GM11168 (cell line): ENCODE data around the gene SFTA2.
"Not testable (repeated sequence)": the region's sequence is repeated elsewhere in the genome, so short reads cannot be mapped to it uniquely, and the experiment has no call there.

ENCODE experiments used
- in situ Hi-C: fragments of 300-500 bp; cut with MboI; formaldehyde crosslinking; loops from one replicate; pipeline ENCODE4 v1.12.0; 2022; ENCODE audit warnings: low sequenced_read_pairs; ENCODE audit not compliant: unreplicated experiment

SFTA2 gene

GRCh38 chr6:30931969-30932645 is at the start of gene SFTA2:
Gene SFTA2 (minus strand): TSS chr6:30932170. CDS start chr6:30932096, 74 bp downstream.
- in situ Hi-C loops = no loop called here

DNA sequence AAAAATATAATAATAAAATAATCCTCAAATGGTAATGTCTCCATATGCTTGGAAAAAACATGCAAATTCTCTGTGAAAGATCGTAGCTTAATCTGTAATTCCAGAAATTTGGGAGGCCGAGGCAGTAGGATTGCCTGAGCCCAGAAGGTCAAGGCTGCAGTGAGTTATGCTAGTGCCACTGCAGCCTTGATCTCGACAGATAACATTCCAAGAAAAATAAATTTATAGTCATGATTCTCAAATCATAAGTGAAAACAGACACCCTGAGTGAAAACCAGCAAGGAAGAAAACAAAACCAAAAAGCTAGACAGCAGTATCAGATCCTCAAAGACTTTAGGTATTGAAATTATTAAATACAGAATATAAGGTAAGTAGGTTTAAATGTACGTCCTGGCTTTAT is 47.7 kb upstream of the SFTA2 start:
- in situ Hi-C loops = no loop called here

DNA sequence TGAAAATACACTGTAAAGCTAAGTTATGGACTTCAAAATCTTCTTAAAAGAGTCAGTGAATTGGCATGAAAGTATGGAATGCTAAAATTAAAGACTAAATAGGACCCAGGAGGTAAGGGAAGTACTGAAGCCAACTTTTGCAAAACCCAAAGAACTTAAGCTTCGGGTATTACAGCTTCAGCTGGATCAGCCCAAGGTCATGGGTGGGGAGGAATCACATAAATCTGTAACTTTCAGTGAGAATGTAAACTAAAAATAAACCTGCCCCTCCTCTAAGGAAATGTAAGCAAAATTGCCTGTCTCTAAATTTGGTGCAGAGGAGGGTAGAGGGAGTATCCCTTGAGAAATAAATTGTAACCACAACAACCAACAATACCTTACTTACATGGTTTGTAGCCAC is 47.2 kb upstream of the SFTA2 start:
- in situ Hi-C loops = no loop called here

DNA sequence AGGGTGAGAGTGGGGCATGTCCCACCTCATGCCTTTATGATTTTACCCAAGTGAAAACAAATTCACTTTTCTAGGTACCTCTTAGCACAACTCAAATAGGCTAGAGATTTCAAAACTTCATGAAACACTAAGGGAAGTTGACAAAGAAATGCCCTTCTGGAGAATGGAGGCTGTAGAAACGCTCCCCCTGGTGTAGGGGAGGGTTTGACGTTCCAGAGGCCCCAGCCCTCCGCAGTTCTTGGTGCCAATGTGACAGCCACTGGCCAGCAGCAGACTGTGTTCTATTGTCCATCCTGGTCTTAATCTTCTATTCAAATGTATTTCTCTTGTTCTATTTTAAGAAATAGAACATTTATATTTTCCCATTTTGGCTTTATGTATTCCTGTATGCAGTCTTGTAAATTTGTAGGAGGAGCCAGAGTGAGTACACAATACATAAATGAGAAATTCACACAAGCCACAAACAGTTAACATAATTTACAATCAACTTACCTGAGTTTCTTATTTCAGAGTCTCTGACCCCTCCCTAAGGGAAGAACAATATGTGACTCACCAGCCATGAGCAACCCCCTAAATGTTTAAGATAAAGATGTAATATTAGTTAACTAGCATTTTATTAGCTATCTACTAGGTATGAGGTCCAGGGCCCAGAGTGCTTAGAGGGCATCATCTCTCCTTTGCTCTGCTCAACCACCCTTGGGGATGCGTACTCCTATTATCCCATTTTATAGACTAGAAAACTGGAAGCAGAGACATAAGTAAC is 42.7 kb upstream of the SFTA2 start:
- in situ Hi-C loops = no loop called here

DNA sequence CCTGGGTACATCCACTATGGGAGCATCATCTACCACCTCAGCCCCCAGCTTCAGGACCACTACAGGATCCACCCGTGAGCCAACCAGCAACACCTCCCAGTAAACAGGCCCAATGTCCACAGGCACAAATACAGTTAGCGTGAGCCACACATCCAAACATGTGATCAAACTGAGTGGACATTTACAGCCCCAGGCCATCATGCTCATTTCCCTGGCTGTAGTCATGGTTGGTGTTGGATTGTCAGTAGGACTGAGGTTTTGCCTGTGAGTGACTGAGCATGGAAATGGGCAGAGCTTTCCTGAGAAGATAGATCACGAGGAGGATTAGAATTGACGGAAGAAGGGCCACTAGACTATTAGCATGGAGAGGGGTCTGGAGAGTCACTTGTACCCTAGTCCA is 40.8 kb upstream of the SFTA2 start:
- in situ Hi-C loops = no loop called here

GRCh38 chr6:30970946-30971345 is 39.0 kb upstream of the SFTA2 start:
- in situ Hi-C loops = no loop called here

DNA sequence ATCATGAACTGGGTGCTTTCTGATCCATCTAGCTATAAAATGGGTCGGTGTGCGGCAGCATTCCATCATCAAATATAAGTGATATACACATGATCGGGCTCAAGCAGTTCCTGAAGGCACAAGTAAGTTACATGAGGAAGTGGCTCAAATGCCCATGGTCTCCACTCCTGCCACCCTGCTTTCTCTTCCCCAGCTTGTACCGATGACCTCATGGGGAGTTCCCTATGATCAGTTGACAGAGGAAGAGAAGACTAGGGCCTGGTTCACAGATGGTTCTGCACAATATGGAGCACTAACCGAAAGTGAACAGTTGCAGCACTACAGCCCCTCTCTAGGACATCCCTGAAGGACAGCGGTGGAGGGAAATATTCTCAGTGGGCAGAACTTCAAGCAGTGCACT is 37.2 kb upstream of the SFTA2 start:
- in situ Hi-C loops = not testable (repeated sequence)

- in situ Hi-C loops = no loop called here
Measured at GRCh38 chr6:30966154-30966553, 34.2 kb upstream of the SFTA2 start.

DNA sequence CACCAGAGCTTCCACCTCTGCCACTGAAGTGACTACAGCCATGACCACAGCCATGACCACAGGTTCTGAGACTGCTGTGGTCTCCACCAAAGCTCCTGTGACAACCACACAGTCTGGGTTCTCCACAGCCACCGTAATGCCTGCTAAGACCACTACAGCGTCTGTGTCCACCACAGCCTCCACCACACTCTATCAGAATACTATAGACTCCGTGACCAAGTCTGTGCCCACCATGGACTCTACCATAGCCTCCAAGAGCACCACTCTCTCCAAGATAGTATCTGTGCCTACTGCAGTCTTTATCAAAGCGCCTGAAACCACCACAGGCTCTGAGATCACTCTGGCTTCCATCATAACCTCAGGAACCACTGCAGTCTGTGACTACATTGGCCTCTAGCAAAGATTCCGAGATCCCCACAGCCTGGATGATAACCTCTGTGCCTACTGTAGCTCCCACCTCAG is 33.2 kb upstream of the SFTA2 start:
- in situ Hi-C loops = no loop called here

- in situ Hi-C loops = no loop called here
Measured at GRCh38 chr6:30964075-30964474, 32.1 kb upstream of the SFTA2 start.

DNA sequence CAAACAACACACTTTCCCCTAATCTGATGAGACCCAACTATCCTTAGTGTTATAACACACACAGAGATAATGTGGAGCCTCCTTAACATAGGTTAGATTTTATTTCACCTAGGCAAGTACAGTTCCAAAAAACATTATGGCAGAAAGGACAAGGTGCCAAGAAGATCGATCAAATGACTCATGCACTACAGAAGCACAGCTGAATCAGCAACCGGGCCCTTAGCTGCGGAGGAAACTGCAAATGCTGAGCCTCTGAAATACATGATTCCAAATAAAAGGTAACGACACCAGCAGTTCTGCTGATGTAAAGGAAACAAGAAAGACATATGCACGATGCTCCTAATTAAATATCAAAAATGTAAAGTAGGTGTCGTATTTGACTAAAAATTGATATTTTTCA is 31.7 kb upstream of the SFTA2 start:
- in situ Hi-C loops = no loop called here

DNA sequence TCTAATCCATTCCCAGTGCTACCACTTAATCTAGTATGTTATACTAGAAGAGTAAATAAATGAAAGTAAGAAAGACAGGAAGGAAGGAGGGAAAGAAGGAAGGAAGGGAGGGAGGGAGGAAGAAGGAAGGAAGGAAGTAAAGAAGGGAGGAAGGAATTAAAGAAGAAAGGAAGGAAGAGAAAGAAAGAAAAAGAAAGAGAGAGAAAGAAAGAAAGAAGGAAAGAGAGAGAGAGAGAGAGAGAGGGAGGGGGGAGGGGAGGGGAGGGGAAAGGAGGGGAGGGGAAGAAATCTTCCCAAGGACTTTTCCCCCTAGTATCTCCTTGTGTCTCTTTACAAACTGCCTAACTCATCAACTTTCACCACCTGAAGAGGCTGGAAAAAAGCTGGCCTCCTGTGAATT is 30.7 kb upstream of the SFTA2 start:
- in situ Hi-C loops = no loop called here

- in situ Hi-C loops = no loop called here
Measured at GRCh38 chr6:30960907-30961673, 29.1 kb upstream of the SFTA2 start.

- in situ Hi-C loops = no loop called here
Measured at GRCh38 chr6:30957716-30958115, 25.7 kb upstream of the SFTA2 start.

DNA sequence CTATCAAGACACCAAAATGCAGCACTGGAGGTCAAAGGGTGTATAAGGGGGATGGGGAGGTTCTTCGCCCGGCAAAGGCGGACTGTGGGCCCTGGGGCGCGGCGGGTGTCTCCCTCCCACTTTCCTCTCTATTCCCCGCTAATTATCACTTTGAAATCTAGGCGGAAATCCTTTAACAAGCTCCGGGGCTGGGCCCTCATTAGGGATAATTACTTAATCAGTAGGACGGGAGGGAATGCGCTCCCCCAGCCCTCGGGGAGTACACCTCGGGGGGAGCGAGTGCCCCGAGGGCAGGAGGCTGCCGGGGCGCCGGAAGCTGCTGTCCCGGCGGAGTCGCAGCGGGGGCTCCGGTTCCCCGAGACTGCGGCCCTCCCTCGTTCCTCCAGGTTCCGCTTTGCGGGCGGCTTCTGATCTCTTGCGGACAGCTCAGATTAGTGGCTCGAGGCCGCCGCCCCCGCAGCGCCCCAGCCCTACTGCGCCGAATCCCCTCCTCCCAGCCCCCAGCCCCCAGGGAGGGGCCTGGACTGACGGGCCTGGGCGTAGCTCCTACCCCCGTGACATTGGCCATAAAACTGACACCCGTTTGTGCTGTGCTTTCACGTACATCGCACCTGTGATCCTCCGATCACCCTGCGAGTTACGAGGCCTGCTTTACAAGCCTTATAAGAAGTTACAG is 23.5 kb upstream of the SFTA2 start:
- in situ Hi-C loops = no loop called here

DNA sequence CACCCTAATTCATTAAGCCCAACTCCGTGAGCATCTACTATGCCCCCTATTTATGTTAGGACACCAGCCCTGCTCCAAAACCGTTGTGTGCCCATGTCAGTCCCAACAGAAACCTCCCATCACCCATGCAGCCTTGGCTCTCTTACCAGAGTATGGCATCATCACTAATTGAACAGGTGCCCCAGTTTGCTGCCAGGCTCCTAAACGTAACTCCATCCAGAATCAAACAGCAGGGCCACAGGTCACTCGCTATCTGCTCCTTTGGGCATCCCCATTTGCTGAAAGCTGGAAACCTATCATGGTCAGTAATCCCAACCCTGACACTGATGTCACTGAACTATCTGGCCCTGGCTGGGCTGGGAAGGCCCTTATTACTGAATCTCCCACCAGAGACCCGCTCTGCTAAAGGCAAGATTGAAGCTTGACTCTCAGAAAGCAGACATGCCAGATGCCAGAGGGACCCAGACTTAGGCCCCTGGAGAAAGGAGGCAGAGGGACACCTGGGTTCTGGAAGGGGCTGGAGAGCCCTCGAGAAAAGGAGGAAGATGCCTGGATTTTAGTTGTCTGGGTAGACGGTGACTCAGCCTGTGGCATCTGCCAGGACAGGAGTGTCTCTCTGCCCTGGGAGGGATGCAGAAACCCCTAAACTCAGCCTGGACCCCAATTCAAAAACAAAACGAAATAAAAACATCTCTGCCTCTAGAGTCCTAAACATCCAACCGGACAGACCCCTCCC is 22.8 kb upstream of the SFTA2 start:
- in situ Hi-C loops = no loop called here

GRCh38 chr6:30951907-30952469 is 20.0 kb upstream of the SFTA2 start:
- in situ Hi-C loops = no loop called here

DNA sequence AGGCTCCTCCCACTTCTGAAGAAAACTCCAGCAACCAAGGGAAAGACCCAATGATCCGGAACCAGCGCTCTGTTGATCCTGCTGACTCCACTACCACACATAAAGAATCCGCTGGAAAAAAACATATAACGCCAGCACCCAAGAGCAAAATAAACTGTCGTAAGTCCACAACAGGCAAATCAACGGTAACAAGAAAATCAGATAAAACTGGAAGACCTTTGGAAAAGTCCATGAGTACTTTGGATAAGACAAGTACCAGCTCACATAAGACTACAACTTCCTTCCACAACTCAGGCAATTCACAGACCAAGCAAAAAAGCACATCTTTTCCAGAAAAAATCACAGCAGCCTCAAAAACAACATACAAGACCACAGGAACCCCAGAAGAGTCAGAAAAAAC is 16.8 kb upstream of the SFTA2 start:
- in situ Hi-C loops = no loop called here

- in situ Hi-C loops = no loop called here
Measured at GRCh38 chr6:30947231-30947630, 15.3 kb upstream of the SFTA2 start.

- in situ Hi-C loops = no loop called here
Measured at GRCh38 chr6:30945281-30945680, 13.3 kb upstream of the SFTA2 start.
